Measurements from ENCODE around the gene WDR46. TPM values are rescaled to one million over a fixed set of nuclear protein-coding genes. Genes with fewer than 3 reads are reported as not detected.

WDR46 gene
- total RNA-seq, 1 donor from 2014 or later = 36.3 TPM

GRCh38 chr6:33241968-33242367 is 47.1 kb downstream of the WDR46 start:
- H3K9me3 ChIP-seq = no peaks in the 10 kb centered on the region
- no peaks in the 10 kb centered on the region for H3K4me1 ChIP-seq
- H3K4me3 ChIP-seq = no peak overlapping the region
- intact Hi-C loops (cut with DNase I) = loop anchor here (10.0 kb wide), 1 partner anchor 127 kb away; no protein-coding TSS in a partner anchor
- no peak for DNase-seq (ENCODE audit: extremely low spot score in 2 of 2)
- no peak overlapping the region for H3K27ac ChIP-seq
- no peaks in the 10 kb centered on the region for H3K27me3 ChIP-seq
- TF ChIP-seq POLR2A (IDR thresholded peaks at IDR 0.05) = no peak
- TF ChIP-seq POLR2AphosphoS5 (IDR thresholded peaks at IDR 0.05; ENCODE audit: insufficient read depth in 1 of 2, low read depth in 1 of 2) = no peak
- TF ChIP-seq CTCF (IDR thresholded peaks at IDR 0.05) = no peak
- no peaks in the 10 kb centered on the region for H3K36me3 ChIP-seq

GRCh38 chr6:33237741-33238140 is 51.3 kb downstream of the WDR46 start:
- DNase-seq (ENCODE audit: extremely low spot score in 2 of 2) = no peak
- TF ChIP-seq CTCF (IDR thresholded peaks at IDR 0.05) = no peak
- no peak for TF ChIP-seq POLR2A (IDR thresholded peaks at IDR 0.05)
- TF ChIP-seq POLR2AphosphoS5 (IDR thresholded peaks at IDR 0.05; ENCODE audit: insufficient read depth in 1 of 2, low read depth in 1 of 2) = no peak
- no peaks in the 10 kb centered on the region for H3K27me3 ChIP-seq

GRCh38 chr6:33236852-33237251 is 52.2 kb downstream of the WDR46 start:
- no peak overlapping the region for H3K4me3 ChIP-seq
- no peak for DNase-seq (ENCODE audit: extremely low spot score in 2 of 2)
- no peaks in the 10 kb centered on the region for H3K9me3 ChIP-seq
- intact Hi-C loops (cut with DNase I) = no loop called here
- no peaks in the 10 kb centered on the region for H3K36me3 ChIP-seq
- H3K27me3 ChIP-seq = no peaks in the 10 kb centered on the region
- TF ChIP-seq POLR2A (IDR thresholded peaks at IDR 0.05) (no peak), CTCF (IDR thresholded peaks at IDR 0.05) (no peak), POLR2AphosphoS5 (IDR thresholded peaks at IDR 0.05; ENCODE audit: insufficient read depth in 1 of 2, low read depth in 1 of 2) (no peak)
- no peaks in the 10 kb centered on the region for H3K4me1 ChIP-seq
- H3K27ac ChIP-seq = no peak overlapping the region

More at GRCh38 chr6:33237741-33238140, 51.3 kb downstream of the WDR46 start:
- intact Hi-C loops (cut with DNase I) = no loop called here
- Histone ChIP-seq H3K27ac (no peak overlapping the region), H3K4me3 (no peak overlapping the region), H3K4me1 (no peaks in the 10 kb centered on the region), H3K36me3 (no peaks in the 10 kb centered on the region), H3K9me3 (no peaks in the 10 kb centered on the region)

GRCh38 chr6:33236328-33236727 is 52.7 kb downstream of the WDR46 start:
- Histone ChIP-seq H3K4me1 (no peaks in the 10 kb centered on the region), H3K27me3 (no peaks in the 10 kb centered on the region)
- intact Hi-C loops (cut with DNase I) = no loop called here

More at GRCh38 chr6:33236328-33236727, 52.7 kb downstream of the WDR46 start:
- TF ChIP-seq POLR2A (IDR thresholded peaks at IDR 0.05) (no peak), CTCF (IDR thresholded peaks at IDR 0.05) (no peak), POLR2AphosphoS5 (IDR thresholded peaks at IDR 0.05; ENCODE audit: insufficient read depth in 1 of 2, low read depth in 1 of 2) (no peak)
- no peaks in the 10 kb centered on the region for H3K36me3 ChIP-seq
- H3K27ac ChIP-seq = no peak overlapping the region
- DNase-seq (ENCODE audit: extremely low spot score in 2 of 2) = no peak
- no peaks in the 10 kb centered on the region for H3K9me3 ChIP-seq
- no peak overlapping the region for H3K4me3 ChIP-seq
